Measurements from ENCODE around the gene DIS3L. TPM values are rescaled to one million over a fixed set of nuclear protein-coding genes. Genes with fewer than 3 reads are reported as not detected.
"Not testable (repeated sequence)": the region's sequence is repeated elsewhere in the genome, so short reads cannot be mapped to it uniquely, and the experiment has no call there.

Gene DIS3L
- total RNA-seq, 4 donors from 2014 or later, result 24.4 to 60.8 (median 42.1) TPM

DNA sequence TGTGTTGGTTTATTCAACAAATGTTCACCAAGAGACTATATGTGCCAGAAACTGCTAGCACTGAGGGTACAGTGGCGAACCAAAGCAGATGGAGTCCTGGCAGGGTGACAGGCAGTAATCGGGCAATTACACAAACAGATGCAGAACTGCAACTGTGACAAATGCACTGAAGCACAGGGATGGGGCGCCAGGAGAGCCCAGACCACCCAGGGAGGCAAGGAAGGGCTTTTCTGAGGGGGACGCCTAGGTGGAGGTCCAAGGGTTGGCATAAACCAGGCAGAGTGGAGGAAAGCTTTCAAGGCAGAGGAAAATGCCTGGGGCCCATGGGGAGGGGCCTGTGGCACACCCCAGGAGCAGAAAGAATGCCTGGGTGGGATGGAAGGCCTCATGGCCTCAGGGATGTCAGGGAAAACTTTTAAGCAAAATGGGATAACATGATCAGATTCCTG is 5.5 kb downstream of the DIS3L start:
- TF ChIP-seq, protein P1, sequence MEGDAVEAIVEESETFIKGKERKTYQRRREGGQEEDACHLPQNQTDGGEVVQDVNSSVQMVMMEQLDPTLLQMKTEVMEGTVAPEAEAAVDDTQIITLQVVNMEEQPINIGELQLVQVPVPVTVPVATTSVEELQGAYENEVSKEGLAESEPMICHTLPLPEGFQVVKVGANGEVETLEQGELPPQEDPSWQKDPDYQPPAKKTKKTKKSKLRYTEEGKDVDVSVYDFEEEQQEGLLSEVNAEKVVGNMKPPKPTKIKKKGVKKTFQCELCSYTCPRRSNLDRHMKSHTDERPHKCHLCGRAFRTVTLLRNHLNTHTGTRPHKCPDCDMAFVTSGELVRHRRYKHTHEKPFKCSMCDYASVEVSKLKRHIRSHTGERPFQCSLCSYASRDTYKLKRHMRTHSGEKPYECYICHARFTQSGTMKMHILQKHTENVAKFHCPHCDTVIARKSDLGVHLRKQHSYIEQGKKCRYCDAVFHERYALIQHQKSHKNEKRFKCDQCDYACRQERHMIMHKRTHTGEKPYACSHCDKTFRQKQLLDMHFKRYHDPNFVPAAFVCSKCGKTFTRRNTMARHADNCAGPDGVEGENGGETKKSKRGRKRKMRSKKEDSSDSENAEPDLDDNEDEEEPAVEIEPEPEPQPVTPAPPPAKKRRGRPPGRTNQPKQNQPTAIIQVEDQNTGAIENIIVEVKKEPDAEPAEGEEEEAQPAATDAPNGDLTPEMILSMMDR (IDR thresholded peaks at IDR 0.05), result no peak

DNA sequence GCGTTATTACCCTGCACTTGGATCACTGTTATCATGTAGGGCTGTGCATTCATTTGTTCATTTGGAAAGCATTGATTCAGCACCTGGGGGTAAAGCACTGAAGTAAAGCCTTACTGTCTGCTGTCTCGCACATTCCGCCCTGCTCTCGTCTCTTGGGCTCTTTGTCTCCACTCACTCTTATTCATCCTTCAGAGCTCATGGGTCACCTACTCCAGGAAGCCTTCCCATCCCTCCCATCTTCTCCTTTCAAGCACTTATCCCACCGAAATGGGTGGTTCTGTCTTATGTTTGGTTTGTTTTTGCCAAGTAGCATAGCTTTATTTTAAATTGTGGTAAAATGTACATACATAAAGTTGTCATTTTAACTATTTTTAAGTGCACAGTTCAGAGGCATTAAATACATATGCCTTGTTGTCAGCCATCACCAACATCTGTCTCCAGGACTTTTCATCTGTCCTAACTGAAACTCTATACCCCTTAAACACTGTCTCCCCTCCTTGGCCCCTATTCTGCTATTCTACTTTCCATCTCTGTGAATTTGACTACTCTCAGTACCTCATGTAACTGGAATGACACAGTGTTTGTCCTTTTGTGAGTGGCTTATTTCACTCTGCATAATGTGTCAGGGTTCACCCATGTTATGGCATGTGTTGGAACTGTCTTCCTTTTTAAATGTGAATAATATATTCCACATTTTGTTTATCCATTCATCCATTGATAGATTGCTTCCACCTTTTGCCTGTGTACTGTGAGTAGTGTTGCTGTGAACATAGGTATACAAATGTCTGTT is 9.3 kb downstream of the DIS3L start:
- ATAC-seq (ENCODE audit: low FRiP score) (no peak), DNase-seq (ENCODE audit: low spot score) (no peak)
- TF ChIP-seq, protein P1 (IDR thresholded peaks at IDR 0.05), result no peak

More for the DNA sequence above, 5.5 kb downstream of the DIS3L start:
- no peak for ATAC-seq (ENCODE audit: low FRiP score)
- DNase-seq (ENCODE audit: low spot score), result no peak

DNA sequence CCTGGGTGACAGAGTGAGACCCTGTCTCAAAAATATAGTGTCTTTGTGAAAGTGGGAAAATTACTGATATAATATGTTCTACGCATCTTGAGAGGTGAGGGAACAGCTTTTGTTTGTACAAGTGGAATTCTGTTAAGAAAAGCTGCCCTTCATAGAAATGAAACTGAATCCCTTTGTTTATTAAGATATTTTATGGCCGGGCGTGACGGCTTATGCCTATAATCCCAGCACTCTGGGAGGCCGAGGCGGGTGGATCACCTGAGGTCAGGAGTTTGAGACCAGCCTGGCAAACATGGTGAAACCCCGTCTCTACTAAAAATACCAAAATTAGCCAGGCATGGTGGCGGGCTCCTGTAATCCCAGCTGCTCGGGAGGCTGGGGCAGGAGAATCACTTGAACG is 11.1 kb downstream of the DIS3L start:
- ATAC-seq (ENCODE audit: low FRiP score); DNase-seq (ENCODE audit: low spot score): not testable (repeated sequence)

DNA sequence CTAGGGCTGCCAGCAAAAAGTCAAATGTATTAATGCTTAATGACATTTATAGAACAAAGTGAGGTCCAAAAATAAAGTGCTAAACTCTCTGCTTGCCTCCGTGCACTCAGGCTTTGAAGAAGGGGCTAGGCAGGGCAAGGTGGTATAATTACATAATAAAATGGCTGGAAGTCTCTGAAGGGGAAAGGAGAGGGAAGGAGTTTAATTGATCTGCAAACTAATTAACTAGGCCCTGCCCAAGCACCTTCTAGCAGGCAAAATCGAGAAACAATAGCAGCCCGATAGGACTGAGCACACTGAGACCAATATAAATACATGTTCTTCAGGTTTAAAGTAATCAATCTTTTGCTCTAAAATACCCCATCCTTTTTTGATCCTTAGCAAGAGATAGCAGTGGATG is 13.0 kb downstream of the DIS3L start:
- DNase-seq (ENCODE audit: low spot score) (no peak), ATAC-seq (ENCODE audit: low FRiP score) (no peak)
- TF ChIP-seq, protein P1 (IDR thresholded peaks at IDR 0.05), result no peak

DNA sequence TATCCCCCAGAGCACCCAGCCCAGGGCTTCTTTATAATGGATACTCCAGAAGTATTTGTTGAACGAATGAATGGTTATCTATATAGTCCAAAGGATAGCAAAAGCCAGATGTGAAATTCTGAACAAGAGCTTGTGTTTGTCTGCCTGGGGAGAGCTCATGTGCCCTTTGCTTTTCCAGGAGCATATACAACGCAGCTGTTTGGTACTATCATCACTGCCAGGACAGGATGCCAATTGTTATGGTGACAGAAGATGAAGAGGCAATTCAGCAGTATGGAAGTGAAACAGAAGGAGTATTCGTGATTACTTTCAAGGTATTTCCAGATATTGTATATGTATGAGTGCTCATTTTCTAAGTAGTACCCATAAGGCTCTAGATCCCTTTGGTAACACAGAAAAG is 15.2 kb downstream of the DIS3L start:
- TF ChIP-seq, protein P1 (IDR thresholded peaks at IDR 0.05), result no peak
- ATAC-seq (ENCODE audit: low FRiP score), result no peak
- DNase-seq (ENCODE audit: low spot score), result no peak

DNA sequence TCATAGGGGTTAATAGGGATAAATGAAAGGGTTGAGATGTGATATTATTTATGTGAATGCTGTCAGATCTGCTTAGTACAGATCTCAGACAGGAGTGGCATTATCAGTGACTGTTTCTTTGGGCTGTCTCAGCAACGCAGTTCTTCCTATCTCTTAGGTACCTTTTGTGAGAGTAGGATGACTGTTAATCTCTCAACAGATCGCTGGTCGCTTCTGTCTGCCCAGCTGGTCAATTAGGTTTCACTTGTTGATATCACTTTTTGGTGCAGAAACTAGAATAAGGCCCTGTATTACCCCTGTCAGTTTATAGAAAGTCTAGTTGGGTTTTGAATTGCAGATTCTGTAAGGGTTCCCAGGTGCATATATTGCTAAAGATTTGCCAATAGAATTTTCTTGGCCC is 16.5 kb downstream of the DIS3L start:
- ATAC-seq (ENCODE audit: low FRiP score) (no peak), DNase-seq (ENCODE audit: low spot score) (no peak)
- TF ChIP-seq, protein P1 (IDR thresholded peaks at IDR 0.05), result no peak

DNA sequence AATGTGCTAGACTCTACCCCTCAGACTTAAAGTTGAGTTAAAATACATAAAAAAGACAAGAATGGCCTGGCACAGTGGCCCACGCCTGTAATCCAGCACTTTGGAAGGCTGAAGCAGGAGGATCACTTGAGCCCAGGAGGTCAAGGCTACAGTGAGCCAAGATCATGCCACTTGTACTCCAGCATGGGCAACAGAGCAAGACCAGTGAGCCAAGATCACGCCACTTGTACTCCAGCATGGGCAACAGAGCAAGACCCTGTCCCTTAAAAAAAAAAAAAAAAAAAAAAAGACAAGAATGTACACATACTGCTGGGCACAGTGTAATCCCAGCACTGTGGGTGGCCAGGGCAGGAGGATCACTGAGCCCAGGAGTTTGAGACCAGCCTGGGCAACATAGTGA is 17.4 kb downstream of the DIS3L start:
- TF ChIP-seq, protein P1 (IDR thresholded peaks at IDR 0.05), result no peak
- DNase-seq (ENCODE audit: low spot score), result no peak
- no peak for ATAC-seq (ENCODE audit: low FRiP score)
